Renal pelvis (tissue), 12 donors: ENCODE data around the gene MCOLN2. TPM values are rescaled to one million over a fixed set of nuclear protein-coding genes. Genes with fewer than 3 reads are reported as not detected.
"Not testable (repeated sequence)": the region's sequence is repeated elsewhere in the genome, so short reads cannot be mapped to it uniquely, and the experiment has no call there.

Experiments
- DNase-seq: peaks from one replicate; pipeline ENCODE4 v3.0.0-alpha.2; 2013
- long read RNA-seq, 16 experiments: transcript quantifications; one replicate each; lab custom pipeline, GENCODE V29; 2026
- polyA plus RNA-seq, 3 donors: library from polyadenylated mRNA; unstranded; fragments of 120-200 nt; gene quantifications; one replicate each; pipeline ENCODE4 v1.2.1, GENCODE V29; 2013; ENCODE audit not compliant: insufficient read length in 3 of 3

The MCOLN2 gene
- polyA plus RNA-seq: 1 to 10 TPM in 2 of 3 donors, under 1 TPM in 1; 0.97 to 4.2 (median 1.5) TPM
- long read RNA-seq, donor 1: 0 reads
- long read RNA-seq, donor 2: 0 reads
- long read RNA-seq, donor 3: 0 reads
- long read RNA-seq, donor 4: 0 reads
- long read RNA-seq, donor 5: 0 reads
- long read RNA-seq, donor 6: 0 reads
- long read RNA-seq, donor 7: 0 reads
- long read RNA-seq, donor 8: 0 reads
- long read RNA-seq, donor 9: 0 reads
- long read RNA-seq, donor 10: 0 reads
- long read RNA-seq, donor 11: 0 reads
- long read RNA-seq, donor 12: 0 reads
- long read RNA-seq, donor 13: 0 reads
- long read RNA-seq, donor 14: 0 reads
- long read RNA-seq, donor 15: 0 reads
- long read RNA-seq, donor 16: 0 reads

GRCh38 chr1:84996846-84997666 is at the start of gene MCOLN2:
MCOLN2 (minus strand) TSS chr1:84997113; CDS start chr1:84996872, 241 bp downstream.
- peak; percentile 21 for DNase-seq

GRCh38 chr1:85042413-85042812 is 45.5 kb upstream of the MCOLN2 start:
- DNase-seq: no peak

DNA sequence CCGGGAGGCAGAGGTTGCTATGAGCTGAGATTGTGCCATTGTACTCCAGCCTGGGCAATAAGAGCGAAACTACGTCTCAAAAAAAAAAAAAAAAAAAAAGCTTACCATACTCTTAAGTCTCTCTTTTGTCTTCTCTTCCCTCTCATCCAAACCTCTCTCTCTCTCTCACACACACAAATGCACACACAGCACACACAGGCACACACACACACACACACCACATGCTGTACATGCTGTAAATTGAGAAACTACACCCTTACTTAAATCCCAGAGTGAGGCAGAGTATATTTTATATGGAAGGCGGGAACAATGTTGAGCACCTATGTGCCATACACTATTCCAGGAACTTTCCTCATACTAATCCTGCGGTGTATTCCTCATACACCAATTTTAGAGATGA is 44.9 kb upstream of the MCOLN2 start:
- no peak for DNase-seq

DNA sequence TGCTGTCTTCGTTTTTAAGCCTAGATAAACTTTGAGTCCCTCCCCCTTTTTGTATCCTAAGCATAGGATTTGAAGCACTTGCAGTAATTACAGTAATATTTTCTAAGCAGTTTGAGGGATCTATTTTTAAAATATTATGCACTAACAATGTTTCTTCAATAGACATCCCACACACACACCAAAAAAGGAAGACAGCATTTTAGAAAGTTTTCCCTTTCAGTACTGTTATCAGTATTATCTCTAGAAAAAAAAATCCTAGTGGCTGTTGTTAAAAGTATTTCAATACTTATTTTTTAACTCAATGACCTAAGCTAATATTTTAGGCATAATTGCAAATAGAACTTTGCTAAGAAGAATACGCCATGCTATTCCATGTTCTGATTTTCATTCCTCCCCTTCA is 36.3 kb upstream of the MCOLN2 start:
- DNase-seq: no peak

DNA sequence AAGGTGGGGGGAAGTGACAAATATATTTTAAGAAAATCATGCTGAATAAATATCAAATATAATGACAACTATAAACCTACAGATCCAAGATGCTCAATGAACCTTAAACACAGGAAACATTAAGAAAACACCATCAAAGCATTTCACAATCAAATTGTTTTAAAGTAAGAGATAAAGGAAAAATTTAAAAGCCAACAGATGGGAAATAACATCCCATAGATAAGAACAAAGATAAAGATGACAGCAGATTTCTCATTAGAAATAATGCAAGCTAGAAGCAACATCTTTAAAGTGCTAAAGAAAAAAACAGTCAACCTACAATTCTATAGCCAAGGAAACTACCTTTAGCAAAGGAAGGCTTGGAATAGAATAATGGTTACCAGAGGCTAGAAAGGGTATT is 33.6 kb upstream of the MCOLN2 start:
- no peak for DNase-seq

- no peak for DNase-seq
These were observed 31.2 kb upstream of the MCOLN2 start for GRCh38 chr1:85028151-85028550.

- no peak for DNase-seq
These were observed 30.5 kb upstream of the MCOLN2 start for GRCh38 chr1:85027242-85027983.

DNA sequence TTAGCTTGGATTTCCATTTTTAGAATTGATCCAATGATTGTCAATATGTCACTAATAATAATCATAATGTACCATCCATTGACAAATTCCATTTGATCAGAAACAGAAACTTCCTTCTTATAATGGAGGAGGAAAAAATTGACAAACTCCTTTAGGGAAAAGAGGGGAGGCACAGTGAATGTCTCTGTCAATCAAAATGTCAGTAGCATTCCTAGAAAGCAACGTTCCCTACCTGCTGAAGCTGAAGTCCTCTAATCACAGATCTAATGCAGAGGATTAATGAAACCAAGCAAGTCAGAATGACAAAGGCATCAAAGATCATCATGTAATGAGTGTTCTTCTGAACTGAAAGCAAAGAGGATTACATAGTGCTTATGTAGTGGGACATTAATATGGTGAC is 29.0 kb upstream of the MCOLN2 start:
- no peak for DNase-seq

- no peak for DNase-seq
These were observed 27.8 kb upstream of the MCOLN2 start for GRCh38 chr1:85024736-85025135.

DNA sequence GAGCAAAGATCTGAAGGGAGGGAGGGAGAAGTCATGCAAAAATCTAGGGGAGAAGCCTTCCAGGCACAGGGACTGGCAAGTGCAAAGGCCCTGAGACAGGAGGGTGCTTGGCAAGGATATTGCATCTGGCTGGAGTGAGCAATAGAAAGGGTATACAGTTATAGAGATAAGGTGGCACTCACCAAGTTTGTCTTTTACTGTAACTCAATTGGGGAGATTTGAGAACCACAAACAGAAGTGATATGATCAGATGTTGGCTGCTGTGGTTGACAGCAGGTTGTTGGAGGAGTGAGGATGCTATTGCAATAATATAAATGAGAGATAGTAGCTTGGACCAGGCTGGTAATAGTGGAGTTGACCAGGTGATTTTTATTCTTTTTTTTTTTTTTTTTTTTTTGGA is 25.8 kb upstream of the MCOLN2 start:
- DNase-seq: no peak

DNA sequence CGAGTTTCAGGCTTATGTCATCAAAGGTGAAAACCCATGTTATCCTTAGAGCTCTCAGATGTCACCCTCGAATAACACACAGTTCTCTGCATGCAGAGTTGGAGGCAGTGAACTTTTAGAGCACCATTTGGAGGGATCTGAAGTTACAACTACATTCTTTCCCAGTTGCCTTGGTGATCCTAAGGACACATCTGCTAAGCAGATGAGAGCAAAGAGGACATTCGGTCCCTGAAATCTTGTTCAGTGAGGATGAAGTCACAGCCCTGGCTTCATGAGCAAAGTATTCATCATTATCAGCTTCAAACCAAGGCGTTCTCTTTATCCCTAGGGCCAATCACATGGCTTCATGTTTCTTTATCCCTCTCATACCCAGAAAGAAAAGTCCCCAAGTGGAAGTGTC is 23.1 kb upstream of the MCOLN2 start:
- peak; percentile 15 for DNase-seq

DNA sequence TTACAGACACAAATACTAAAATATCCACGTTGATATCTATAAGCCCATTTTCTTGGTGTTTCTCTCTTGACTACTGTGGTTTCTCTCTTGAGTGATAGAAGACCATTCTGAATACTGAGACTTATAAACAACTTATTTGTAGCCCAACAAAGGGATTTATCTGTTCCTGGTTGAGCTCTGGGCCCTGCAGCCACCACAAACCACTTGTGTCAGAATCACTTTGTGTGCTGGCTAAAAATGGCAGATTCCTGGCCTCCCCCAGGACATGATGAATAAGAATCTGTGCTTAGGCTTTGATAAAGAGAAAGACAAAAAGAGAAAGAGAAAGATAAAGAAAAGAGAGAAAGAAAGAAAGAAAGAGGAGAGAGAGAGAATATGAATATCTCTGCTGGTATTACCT is 18.9 kb upstream of the MCOLN2 start:
- no peak for DNase-seq

- not testable (repeated sequence) for DNase-seq
These were observed 8.7 kb upstream of the MCOLN2 start for GRCh38 chr1:85005641-85006040.

DNA sequence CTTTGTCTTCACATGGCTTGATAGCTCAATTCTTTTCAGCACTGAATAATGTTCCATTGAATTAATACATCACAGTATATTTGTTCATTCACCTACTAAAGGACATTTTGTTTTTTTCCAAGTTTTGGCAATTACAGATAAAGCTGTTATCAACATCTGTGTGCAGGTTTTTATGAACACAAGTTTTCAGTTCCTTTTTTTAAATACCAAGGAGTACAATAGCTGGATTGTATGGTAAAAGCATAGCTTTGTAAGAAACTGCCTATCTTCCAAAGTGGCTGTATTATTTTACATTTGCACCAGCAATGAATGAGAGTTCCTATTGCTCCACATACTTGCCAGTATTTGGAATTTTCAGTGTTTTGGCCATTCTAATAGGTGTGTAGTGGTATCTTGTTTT is 4.8 kb upstream of the MCOLN2 start:
- no peak for DNase-seq

- DNase-seq: no peak
These were observed 1.8 kb upstream of the MCOLN2 start for GRCh38 chr1:84998642-84999280.

DNA sequence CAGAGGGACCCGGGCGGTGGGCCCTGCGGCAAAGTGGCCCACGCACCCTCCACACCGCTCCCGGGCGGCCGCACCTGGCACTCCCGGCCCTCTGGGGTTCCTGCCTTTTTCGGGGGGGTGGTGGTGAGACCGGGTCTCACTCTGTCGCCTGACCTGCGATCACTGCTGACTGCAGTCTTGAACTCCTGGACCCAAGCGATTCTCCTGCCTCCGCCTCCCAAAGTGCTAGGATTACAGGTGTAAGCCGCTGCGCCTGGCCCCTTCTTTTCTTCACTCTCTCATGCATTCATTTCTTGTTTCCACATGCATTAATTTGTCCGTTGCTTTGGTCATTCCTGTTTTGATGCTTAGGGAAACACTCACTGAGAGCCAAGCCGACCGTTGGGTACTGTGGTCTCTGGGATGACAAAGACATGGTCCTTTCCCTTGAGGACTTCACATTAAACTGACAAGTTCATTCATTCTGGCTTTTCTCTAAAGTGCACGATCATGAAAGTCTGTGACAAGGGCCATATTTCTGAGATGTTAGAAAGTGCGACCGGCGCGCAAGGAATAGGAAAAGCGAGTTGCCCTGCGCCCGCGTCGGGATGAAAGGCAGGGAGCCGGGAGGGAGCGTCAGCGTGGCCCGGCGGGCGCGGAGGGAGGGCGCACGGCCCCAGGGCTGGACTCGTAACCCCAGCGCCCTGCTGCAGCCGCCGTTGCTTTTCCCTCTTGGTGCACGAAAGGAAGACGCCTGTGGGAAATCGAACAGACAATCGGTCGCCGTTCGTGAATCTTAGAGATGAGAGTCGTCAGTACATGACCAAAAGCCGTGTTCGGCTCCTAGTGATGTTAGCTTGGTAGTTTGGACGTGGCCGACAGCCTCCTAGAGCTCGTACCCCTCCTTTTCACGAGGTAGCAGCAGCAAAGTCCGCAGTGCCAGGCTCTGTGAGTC is 1.0 kb upstream of the MCOLN2 start:
- no peak for DNase-seq

DNA sequence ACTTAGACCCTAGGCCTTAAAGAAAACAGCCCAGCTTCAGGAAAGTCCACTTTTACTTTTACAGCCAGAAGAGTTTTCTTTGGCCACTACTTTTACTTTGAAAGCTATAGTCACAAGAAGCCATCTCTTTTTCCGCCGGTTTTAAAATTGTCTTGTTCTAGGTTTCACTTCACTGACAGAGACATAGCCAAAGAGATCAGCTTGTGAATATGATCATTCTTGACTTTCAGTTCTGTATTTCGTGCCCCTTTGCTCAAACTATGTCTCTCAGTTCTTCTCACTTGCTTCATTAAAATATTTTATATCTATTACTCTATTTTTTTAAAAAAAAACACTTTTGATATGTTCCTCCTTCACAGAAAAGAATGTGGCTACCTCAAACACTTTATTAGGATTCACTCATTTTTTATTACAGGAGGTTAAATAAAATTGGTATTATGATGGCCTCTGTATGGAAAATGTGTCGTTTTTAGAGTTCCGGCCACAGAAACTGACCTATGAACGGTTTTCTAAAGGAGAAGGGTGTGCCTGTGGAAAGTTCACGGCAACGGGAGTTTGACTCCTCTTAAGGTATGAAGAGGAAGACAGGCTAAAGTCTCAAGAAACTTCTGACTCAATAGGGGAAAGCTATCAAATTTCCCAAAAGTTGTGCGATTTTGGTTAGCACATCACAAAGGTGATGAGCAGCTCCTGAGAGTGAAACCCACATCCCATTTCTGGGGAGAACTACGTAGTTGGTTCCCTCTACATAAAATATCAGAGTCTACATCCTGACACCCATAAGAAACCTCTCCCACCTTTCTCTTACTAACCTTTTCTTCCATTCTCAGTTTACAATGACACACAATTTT is 1.2 kb downstream of the MCOLN2 start:
- no peak for DNase-seq

- no peak for DNase-seq
These were observed 5.6 kb downstream of the MCOLN2 start for GRCh38 chr1:84991097-84991920.

DNA sequence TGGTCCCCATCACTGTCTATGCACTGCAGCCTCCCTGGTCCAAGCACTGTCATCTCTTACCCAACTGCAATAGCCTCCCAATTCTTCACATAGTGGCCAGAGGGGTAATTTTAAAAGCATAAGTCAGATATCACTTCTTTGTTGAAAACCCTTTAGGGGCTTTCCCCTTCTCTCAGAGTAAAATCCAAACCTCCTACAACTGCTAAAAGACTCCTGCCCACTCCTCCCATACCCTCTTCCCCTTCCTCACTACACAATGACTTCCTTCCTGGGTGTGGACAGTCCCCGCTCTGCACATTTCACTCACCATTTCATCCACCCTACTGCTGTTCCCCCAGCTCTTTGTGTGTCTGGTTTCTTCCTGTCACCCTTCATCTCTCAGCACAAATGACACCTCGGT is 8.3 kb downstream of the MCOLN2 start:
- no peak for DNase-seq
